ENCODE data around the gene TMEM131.

Gene TMEM131

DNA sequence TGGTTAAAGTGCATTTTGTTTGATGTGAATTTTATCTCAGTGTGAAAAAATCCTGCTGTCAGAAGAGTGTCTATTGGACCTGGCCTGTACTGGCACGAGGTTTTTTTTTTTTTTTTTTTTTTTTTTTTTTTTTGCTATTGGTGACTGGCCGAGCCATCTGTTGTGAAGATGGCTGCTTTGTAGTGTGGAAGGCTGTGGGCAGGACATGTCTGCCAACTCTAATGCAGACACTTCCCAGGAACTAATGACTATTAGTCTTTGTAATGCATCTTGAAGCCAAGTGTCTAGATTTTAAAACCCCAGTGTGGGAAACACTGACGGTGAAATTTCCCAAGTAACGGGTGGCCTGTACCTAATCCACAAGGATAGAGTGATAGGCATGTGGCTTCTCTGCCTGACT is 248.0 kb downstream of the TMEM131 start:
- Histone ChIP-seq H3K36me3 (replicated peaks; ENCODE audit: low read depth, low read length) (peaks cover 51% of the 10 kb centered on the region), H3K4me1 (ENCODE audit: low read length) (peaks cover 4% of the 10 kb centered on the region; the same call in 1 of the 2 replicates), H4K20me1 (ENCODE audit: insufficient read depth, low read length) (no peaks in the 10 kb centered on the region), H3K4me2 (ENCODE audit: low read length) (no peak overlapping the region), H3K4me3 (ENCODE audit: low read length) (no peak overlapping the region), H3K27ac (ENCODE audit: low read length) (no peak overlapping the region), H3K9ac (ENCODE audit: low read length) (no peak overlapping the region), H3K79me2 (ENCODE audit: low read length) (no peaks in the 10 kb centered on the region), H2AFZ (ENCODE audit: low read depth, low read length) (no peak overlapping the region), H3K27me3 (ENCODE audit: low read depth, low read length) (no peaks in the 10 kb centered on the region), H3K9me3 (ENCODE audit: insufficient read depth, low read length) (no peaks in the 10 kb centered on the region)
- TF ChIP-seq EZH2phosphoT487 (IDR thresholded peaks at IDR 0.05; ENCODE audit: low read depth): no peak
- TF ChIP-seq CTCF (IDR thresholded peaks at IDR 0.05; ENCODE audit: low read depth, low read length): no peak

DNA sequence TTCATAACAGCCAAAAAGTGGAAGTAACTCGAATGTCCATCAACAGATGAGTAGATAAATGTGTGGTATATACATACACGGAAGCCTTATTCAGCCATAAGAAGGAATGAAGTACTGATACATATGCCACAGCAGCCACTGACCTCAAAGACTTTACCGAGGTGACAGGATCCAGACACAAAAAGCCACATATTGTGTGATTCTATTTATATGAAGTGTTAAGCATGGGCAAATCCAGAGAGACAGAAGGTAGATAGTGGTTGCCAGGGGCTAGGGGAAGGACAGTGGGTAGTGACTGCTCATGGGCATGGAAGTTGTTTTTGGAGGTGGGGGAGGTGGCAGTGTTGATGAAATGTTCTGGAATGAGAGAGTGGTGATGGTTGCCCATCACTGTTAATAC is 248.5 kb downstream of the TMEM131 start:
- Histone ChIP-seq H3K27me3 (ENCODE audit: low read depth, low read length) (no peaks in the 10 kb centered on the region), H3K9me3 (ENCODE audit: insufficient read depth, low read length) (no peaks in the 10 kb centered on the region), H3K4me1 (ENCODE audit: low read length) (peaks cover 4% of the 10 kb centered on the region; the same call in 1 of the 2 replicates), H3K79me2 (ENCODE audit: low read length) (no peaks in the 10 kb centered on the region), H4K20me1 (ENCODE audit: insufficient read depth, low read length) (no peaks in the 10 kb centered on the region), H3K27ac (ENCODE audit: low read length) (no peak overlapping the region), H3K4me2 (ENCODE audit: low read length) (no peak overlapping the region), H3K4me3 (ENCODE audit: low read length) (no peak overlapping the region), H2AFZ (ENCODE audit: low read depth, low read length) (no peak overlapping the region), H3K36me3 (replicated peaks; ENCODE audit: low read depth, low read length) (peaks cover 49% of the 10 kb centered on the region), H3K9ac (ENCODE audit: low read length) (no peak overlapping the region)
- TF ChIP-seq CTCF (IDR thresholded peaks at IDR 0.05; ENCODE audit: low read depth, low read length) (no peak), EZH2phosphoT487 (IDR thresholded peaks at IDR 0.05; ENCODE audit: low read depth) (no peak)

DNA sequence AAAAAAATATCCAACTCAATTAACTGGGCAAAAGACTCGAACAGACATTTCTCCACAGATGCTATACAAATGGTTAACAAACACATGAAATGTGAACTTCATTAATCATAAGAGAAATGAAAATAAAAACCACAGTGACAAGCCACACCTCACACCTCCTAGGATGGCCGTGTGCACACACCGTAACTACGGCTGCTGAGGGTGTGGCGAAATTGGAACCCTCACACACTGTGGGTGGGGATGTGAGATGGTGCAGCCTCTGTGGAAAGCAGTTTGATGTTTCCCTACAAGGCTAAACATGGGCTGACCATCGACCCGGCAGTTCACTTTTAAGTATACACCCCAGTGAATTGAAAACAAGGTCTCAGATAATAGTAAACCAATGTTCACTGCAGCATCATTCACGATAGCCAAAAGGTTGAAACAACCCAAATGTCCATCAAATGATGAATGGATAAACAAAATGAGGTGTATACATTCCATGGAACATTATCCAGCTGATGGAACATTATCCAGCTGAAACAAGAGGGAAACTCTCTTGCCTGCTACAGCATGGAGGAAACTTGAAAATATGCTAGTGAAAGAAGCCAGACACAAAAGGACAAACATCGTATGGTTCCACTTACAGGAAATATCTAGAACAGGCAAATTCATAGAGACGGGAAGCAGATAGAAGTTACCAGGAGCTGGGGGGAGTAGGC is 250.1 kb downstream of the TMEM131 start:
- Histone ChIP-seq H3K9me3 (ENCODE audit: insufficient read depth, low read length) (no peaks in the 10 kb centered on the region), H3K4me2 (ENCODE audit: low read length) (no peak overlapping the region), H3K27me3 (ENCODE audit: low read depth, low read length) (no peaks in the 10 kb centered on the region), H3K27ac (ENCODE audit: low read length) (no peak overlapping the region), H3K4me1 (ENCODE audit: low read length) (peaks cover 4% of the 10 kb centered on the region; the same call in 1 of the 2 replicates), H3K79me2 (ENCODE audit: low read length) (no peaks in the 10 kb centered on the region), H4K20me1 (ENCODE audit: insufficient read depth, low read length) (no peaks in the 10 kb centered on the region), H3K9ac (ENCODE audit: low read length) (no peak overlapping the region), H3K36me3 (replicated peaks; ENCODE audit: low read depth, low read length) (peaks cover 35% of the 10 kb centered on the region), H3K4me3 (ENCODE audit: low read length) (no peak overlapping the region), H2AFZ (ENCODE audit: low read depth, low read length) (no peak overlapping the region)
- TF ChIP-seq CTCF (IDR thresholded peaks at IDR 0.05; ENCODE audit: low read depth, low read length) (no peak), EZH2phosphoT487 (IDR thresholded peaks at IDR 0.05; ENCODE audit: low read depth) (no peak)

DNA sequence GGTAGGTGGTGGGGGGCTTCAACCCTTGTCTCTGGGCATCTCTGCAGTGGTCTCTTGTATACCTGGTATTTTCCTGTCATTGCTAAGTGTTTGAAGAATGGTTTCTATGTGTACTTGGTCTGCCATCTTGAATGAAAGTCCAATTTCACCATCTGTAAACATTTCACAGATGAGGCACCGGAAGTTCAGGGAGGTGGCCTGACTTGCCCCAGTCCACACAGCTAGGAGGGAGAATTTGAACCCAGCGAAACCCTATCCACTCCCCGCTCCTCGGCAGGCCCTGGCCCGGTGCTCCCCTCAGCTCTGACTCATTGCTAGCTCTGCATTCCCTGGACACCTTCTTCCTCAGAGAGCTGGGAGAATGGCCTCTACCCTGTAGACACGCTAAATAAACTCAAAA is 251.8 kb downstream of the TMEM131 start:
- Histone ChIP-seq H3K27ac (ENCODE audit: low read length) (no peak overlapping the region), H3K4me3 (ENCODE audit: low read length) (no peak overlapping the region), H3K4me2 (ENCODE audit: low read length) (no peak overlapping the region), H3K36me3 (replicated peaks; ENCODE audit: low read depth, low read length) (peaks cover 31% of the 10 kb centered on the region), H3K79me2 (ENCODE audit: low read length) (no peaks in the 10 kb centered on the region), H3K9ac (ENCODE audit: low read length) (no peak overlapping the region), H3K9me3 (ENCODE audit: insufficient read depth, low read length) (no peaks in the 10 kb centered on the region), H3K27me3 (ENCODE audit: low read depth, low read length) (no peaks in the 10 kb centered on the region), H3K4me1 (ENCODE audit: low read length) (peaks cover 4% of the 10 kb centered on the region; the same call in 1 of the 2 replicates), H2AFZ (ENCODE audit: low read depth, low read length) (no peak overlapping the region), H4K20me1 (ENCODE audit: insufficient read depth, low read length) (no peaks in the 10 kb centered on the region)
- TF ChIP-seq EZH2phosphoT487 (IDR thresholded peaks at IDR 0.05; ENCODE audit: low read depth) (no peak), CTCF (IDR thresholded peaks at IDR 0.05; ENCODE audit: low read depth, low read length) (no peak)

Data from OCI-LY3 (cell line).